ENCODE results near the gene NR3C2. TPM values are rescaled to one million over a fixed set of nuclear protein-coding genes. Genes with fewer than 3 reads are reported as not detected.

The NR3C2 gene
- total RNA-seq, 1 experiment from 2014 or later = 0.26 TPM

DNA sequence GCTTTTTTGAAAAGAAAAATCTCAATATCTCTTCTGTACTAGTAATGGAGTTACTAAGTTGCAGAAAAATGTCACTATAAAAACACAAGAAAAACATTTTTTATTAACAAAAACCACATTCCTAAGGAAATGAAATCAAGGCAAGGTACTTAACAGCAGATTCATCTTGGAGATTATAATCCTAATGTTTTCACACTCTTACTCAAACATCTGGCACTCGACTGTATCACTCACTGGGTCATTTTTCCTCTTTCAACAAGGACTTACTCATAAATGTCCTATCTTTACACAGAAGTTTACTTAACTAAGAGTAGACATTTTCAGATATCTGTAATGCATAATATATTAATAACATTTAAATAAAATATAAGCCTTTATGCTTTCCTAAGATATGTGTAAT lies 216.6 kb downstream of the NR3C2 start:
- H3K27me3 ChIP-seq (ENCODE audit: control insufficient read depth, insufficient read depth, low read length) = no peaks in the 10 kb centered on the region
- no peak overlapping the region for H3K4me3 ChIP-seq (ENCODE audit: low read depth in 2 of 2, low read length in 2 of 2)
- no TSS peak for BruUV-seq (replicated peaks)
- TF ChIP-seq, protein P1, sequence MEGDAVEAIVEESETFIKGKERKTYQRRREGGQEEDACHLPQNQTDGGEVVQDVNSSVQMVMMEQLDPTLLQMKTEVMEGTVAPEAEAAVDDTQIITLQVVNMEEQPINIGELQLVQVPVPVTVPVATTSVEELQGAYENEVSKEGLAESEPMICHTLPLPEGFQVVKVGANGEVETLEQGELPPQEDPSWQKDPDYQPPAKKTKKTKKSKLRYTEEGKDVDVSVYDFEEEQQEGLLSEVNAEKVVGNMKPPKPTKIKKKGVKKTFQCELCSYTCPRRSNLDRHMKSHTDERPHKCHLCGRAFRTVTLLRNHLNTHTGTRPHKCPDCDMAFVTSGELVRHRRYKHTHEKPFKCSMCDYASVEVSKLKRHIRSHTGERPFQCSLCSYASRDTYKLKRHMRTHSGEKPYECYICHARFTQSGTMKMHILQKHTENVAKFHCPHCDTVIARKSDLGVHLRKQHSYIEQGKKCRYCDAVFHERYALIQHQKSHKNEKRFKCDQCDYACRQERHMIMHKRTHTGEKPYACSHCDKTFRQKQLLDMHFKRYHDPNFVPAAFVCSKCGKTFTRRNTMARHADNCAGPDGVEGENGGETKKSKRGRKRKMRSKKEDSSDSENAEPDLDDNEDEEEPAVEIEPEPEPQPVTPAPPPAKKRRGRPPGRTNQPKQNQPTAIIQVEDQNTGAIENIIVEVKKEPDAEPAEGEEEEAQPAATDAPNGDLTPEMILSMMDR (IDR thresholded peaks at IDR 0.05) = no peak
- TF ChIP-seq, protein P2, sequence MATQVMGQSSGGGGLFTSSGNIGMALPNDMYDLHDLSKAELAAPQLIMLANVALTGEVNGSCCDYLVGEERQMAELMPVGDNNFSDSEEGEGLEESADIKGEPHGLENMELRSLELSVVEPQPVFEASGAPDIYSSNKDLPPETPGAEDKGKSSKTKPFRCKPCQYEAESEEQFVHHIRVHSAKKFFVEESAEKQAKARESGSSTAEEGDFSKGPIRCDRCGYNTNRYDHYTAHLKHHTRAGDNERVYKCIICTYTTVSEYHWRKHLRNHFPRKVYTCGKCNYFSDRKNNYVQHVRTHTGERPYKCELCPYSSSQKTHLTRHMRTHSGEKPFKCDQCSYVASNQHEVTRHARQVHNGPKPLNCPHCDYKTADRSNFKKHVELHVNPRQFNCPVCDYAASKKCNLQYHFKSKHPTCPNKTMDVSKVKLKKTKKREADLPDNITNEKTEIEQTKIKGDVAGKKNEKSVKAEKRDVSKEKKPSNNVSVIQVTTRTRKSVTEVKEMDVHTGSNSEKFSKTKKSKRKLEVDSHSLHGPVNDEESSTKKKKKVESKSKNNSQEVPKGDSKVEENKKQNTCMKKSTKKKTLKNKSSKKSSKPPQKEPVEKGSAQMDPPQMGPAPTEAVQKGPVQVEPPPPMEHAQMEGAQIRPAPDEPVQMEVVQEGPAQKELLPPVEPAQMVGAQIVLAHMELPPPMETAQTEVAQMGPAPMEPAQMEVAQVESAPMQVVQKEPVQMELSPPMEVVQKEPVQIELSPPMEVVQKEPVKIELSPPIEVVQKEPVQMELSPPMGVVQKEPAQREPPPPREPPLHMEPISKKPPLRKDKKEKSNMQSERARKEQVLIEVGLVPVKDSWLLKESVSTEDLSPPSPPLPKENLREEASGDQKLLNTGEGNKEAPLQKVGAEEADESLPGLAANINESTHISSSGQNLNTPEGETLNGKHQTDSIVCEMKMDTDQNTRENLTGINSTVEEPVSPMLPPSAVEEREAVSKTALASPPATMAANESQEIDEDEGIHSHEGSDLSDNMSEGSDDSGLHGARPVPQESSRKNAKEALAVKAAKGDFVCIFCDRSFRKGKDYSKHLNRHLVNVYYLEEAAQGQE (IDR thresholded peaks at IDR 0.05; ENCODE audit: insufficient read depth in 1 of 2, low read depth in 2 of 2, low read length in 1 of 2) = no peak
- TF ChIP-seq TCF7L2 (IDR thresholded peaks at IDR 0.05; ENCODE audit: low read depth, low read length) (no peak), POLR2AphosphoS5 (IDR thresholded peaks at IDR 0.05; ENCODE audit: low read depth, low read length) (no peak), SIN3A (IDR thresholded peaks at IDR 0.05; ENCODE audit: borderline replicate concordance, insufficient read depth, low read depth, low read length) (no peak)
- ChIA-PET CTCF (no interaction called here), POLR2A (no interaction called here)
- no peaks in the 10 kb centered on the region for H3K9me3 ChIP-seq (ENCODE audit: control insufficient read depth, insufficient read depth, low read depth, low read length)
- in situ Hi-C loops (cut with HindIII; ENCODE audit: low pct_unique_long_range_greater_than_20kb, low sequenced_read_pairs) (no loop called here), intact Hi-C loops (cut with micrococcal nuclease; ENCODE audit: unreplicated experiment) (no loop called here)
- H3K27ac ChIP-seq (ENCODE audit: low read length) = no peak overlapping the region
- DNase-seq (ENCODE audit: low read depth, low spot score) = no peak
- H3K36me3 ChIP-seq (ENCODE audit: control insufficient read depth, insufficient read depth, low read length) = no peaks in the 10 kb centered on the region
- H3K4me1 ChIP-seq (ENCODE audit: control insufficient read depth, insufficient read depth, low read length) = no peaks in the 10 kb centered on the region
- ATAC-seq = no peak

DNA sequence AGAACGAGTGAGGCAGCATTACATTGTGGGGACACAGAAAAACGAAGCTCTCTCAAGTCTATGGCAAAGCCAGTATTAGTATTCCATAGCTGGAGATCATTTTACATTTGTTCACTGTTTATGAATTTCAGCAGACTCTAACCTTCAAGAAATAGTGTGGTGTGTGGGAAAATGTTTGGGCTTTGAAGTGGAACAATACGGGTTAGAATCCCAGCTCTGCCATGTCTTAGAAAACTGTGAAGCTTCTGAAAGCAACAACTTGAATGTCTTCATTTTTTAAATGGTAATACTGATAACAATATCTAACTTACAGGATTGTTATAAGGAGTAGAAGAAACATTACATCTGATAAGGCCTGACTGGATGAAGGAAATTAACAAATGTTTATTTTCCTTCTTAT lies 217.7 kb downstream of the NR3C2 start:
- H3K27ac ChIP-seq (ENCODE audit: low read length) = no peak overlapping the region
- no peak overlapping the region for H3K4me3 ChIP-seq (ENCODE audit: low read depth in 2 of 2, low read length in 2 of 2)
- no peak for TF ChIP-seq SIN3A (IDR thresholded peaks at IDR 0.05; ENCODE audit: borderline replicate concordance, insufficient read depth, low read depth, low read length)
- TF ChIP-seq TCF7L2 (IDR thresholded peaks at IDR 0.05; ENCODE audit: low read depth, low read length) = no peak
- TF ChIP-seq, protein P2 (IDR thresholded peaks at IDR 0.05; ENCODE audit: insufficient read depth in 1 of 2, low read depth in 2 of 2, low read length in 1 of 2) = no peak
- TF ChIP-seq POLR2AphosphoS5 (IDR thresholded peaks at IDR 0.05; ENCODE audit: low read depth, low read length) = no peak
- TF ChIP-seq, protein P1 (IDR thresholded peaks at IDR 0.05) = no peak
- ChIA-PET CTCF (no interaction called here), POLR2A (no interaction called here)
- no peaks in the 10 kb centered on the region for H3K4me1 ChIP-seq (ENCODE audit: control insufficient read depth, insufficient read depth, low read length)
- in situ Hi-C loops (cut with HindIII; ENCODE audit: low pct_unique_long_range_greater_than_20kb, low sequenced_read_pairs) (no loop called here), intact Hi-C loops (cut with micrococcal nuclease; ENCODE audit: unreplicated experiment) (no loop called here)
- H3K36me3 ChIP-seq (ENCODE audit: control insufficient read depth, insufficient read depth, low read length) = no peaks in the 10 kb centered on the region
- H3K27me3 ChIP-seq (ENCODE audit: control insufficient read depth, insufficient read depth, low read length) = no peaks in the 10 kb centered on the region
- no TSS peak for BruUV-seq (replicated peaks)
- no peak for DNase-seq (ENCODE audit: low read depth, low spot score)
- no peak for ATAC-seq
- no peaks in the 10 kb centered on the region for H3K9me3 ChIP-seq (ENCODE audit: control insufficient read depth, insufficient read depth, low read depth, low read length)

Measured in Panc1 (cell line).